ENCODE data around the gene ST3GAL4. TPM values are rescaled to one million over a fixed set of nuclear protein-coding genes. Genes with fewer than 3 reads are reported as not detected.

ST3GAL4 gene
- total and polyA plus RNA-seq, 10 of the 15 experiments (the other 5 are each of a cell fraction or from before 2014, with no cell fraction given), result 3.8 to 8.1 (median 6.5) TPM; not detected in 2

DNA sequence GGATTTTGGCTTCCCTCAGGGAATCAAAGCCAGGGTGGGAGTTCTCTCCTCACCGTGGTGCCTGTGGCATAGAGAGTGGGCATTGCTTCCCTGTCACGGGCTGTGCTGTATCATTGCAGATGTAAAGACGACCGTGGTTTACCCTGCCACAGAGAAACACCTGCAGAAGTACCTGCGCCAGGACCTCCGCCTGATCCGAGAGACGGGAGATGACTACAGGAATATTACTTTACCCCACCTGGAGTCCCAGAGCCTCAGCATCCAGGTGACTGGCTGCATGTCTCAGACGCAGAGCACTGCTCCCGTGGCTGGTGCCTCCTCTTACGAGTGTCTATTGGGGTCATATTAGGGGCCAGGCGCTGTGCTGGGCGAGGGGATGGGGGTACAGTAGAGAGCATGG is 24.2 kb upstream of the ST3GAL4 start:
- H2AFZ ChIP-seq (ENCODE audit: control insufficient read depth, low read depth, low read length), result no peak overlapping the region
- no peaks in the 10 kb centered on the region for H4K20me1 ChIP-seq (ENCODE audit: control insufficient read depth, insufficient read depth)
- FAIRE-seq, result no peak
- WGBS (ENCODE audit: insufficient coverage, insufficient replicate concordance, low lambda C conversion rate, missing lambda C conversion rate), result 96% methylated on average over 13 of the region's 13 CpGs
- RAD21 ChIA-PET (ENCODE audit: unreplicated experiment), result no interaction called here
- no peaks in the 10 kb centered on the region for H3K79me2 ChIP-seq (ENCODE audit: control insufficient read depth, insufficient read depth, low read length)
- CTCF ChIA-PET, result no interaction called here
- SMC1A ChIA-PET (ENCODE audit: uncharacterized antibody, unreplicated experiment), result no interaction called here
- H3K27ac ChIP-seq (ENCODE audit: control insufficient read depth, insufficient read depth), result no peak overlapping the region
- no peak overlapping the region for H3K4me3 ChIP-seq
- ATAC-seq, result no peak
- POLR2A ChIA-PET, result no interaction called here
- H3K27me3 ChIP-seq (replicated peaks in 1 of 2; ENCODE audit: control insufficient read depth in 2 of 2, insufficient read depth in 2 of 2, low read length in 1 of 2), result no peaks in the 10 kb centered on the region
- H3K4me1 ChIP-seq (ENCODE audit: control insufficient read depth, insufficient read depth, low read length), result no peaks in the 10 kb centered on the region; the same call in 1 of the 2 replicates
- H3K9me3 ChIP-seq (replicated peaks; ENCODE audit: control insufficient read depth, insufficient read depth, low read length), result no peaks in the 10 kb centered on the region
- TF ChIP-seq SRF (IDR thresholded peaks at IDR 0.05; ENCODE audit: low read depth in 2 of 2, low read length in 2 of 2) (no peak), NFYB (IDR thresholded peaks at IDR 0.05; ENCODE audit: insufficient read depth, low read depth, low read length) (no peak), HCFC1 (IDR thresholded peaks at IDR 0.05; ENCODE audit: low read length) (no peak), ZNF24 (IDR thresholded peaks at IDR 0.05) (no peak), BMI1 (IDR thresholded peaks at IDR 0.05; ENCODE audit: borderline replicate concordance) (no peak), EED (IDR thresholded peaks at IDR 0.05; ENCODE audit: low read depth) (no peak), MEF2A (IDR thresholded peaks at IDR 0.05; ENCODE audit: insufficient read depth, low read depth, low read length) (no peak), HDAC6 (IDR thresholded peaks at IDR 0.05; ENCODE audit: unreplicated experiment) (no peak), KLF5 (IDR thresholded peaks at IDR 0.05; ENCODE audit: partially characterized antibody) (no peak), MYB (IDR thresholded peaks at IDR 0.05; ENCODE audit: borderline replicate concordance, low read depth, low read length) (no peak), ESRRA (IDR thresholded peaks at IDR 0.05; ENCODE audit: low read length) (no peak), PAX8 (IDR thresholded peaks at IDR 0.05) (no peak), MLLT1 (IDR thresholded peaks at IDR 0.05) (no peak), NRF1 (conservative IDR thresholded peaks at IDR 0.05; ENCODE audit: low read depth, low read length) (no peak), SREBF2 (IDR thresholded peaks at IDR 0.05; ENCODE audit: low read length) (no peak), CHD1 (IDR thresholded peaks at IDR 0.05; ENCODE audit: low read depth, low read length) (no peak), BACH1 (IDR thresholded peaks at IDR 0.05; ENCODE audit: borderline replicate concordance) (no peak)
- TF ChIP-seq, protein P1, sequence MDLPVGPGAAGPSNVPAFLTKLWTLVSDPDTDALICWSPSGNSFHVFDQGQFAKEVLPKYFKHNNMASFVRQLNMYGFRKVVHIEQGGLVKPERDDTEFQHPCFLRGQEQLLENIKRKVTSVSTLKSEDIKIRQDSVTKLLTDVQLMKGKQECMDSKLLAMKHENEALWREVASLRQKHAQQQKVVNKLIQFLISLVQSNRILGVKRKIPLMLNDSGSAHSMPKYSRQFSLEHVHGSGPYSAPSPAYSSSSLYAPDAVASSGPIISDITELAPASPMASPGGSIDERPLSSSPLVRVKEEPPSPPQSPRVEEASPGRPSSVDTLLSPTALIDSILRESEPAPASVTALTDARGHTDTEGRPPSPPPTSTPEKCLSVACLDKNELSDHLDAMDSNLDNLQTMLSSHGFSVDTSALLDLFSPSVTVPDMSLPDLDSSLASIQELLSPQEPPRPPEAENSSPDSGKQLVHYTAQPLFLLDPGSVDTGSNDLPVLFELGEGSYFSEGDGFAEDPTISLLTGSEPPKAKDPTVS (IDR thresholded peaks at IDR 0.05; ENCODE audit: low read depth, low read length), result no peak
- TF ChIP-seq, protein P2, sequence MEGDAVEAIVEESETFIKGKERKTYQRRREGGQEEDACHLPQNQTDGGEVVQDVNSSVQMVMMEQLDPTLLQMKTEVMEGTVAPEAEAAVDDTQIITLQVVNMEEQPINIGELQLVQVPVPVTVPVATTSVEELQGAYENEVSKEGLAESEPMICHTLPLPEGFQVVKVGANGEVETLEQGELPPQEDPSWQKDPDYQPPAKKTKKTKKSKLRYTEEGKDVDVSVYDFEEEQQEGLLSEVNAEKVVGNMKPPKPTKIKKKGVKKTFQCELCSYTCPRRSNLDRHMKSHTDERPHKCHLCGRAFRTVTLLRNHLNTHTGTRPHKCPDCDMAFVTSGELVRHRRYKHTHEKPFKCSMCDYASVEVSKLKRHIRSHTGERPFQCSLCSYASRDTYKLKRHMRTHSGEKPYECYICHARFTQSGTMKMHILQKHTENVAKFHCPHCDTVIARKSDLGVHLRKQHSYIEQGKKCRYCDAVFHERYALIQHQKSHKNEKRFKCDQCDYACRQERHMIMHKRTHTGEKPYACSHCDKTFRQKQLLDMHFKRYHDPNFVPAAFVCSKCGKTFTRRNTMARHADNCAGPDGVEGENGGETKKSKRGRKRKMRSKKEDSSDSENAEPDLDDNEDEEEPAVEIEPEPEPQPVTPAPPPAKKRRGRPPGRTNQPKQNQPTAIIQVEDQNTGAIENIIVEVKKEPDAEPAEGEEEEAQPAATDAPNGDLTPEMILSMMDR (IDR thresholded peaks at IDR 0.05 in 2 of 3, conservative IDR thresholded peaks at IDR 0.05 in 1 of 3; ENCODE audit: control insufficient read depth in 2 of 3, extremely low read depth in 1 of 3, insufficient read depth in 1 of 3, low read depth in 3 of 3, low read length in 3 of 3), result no peak
- in situ Hi-C loops (cut with MboI), result no loop called here
- no peak overlapping the region for H3K9ac ChIP-seq (ENCODE audit: control insufficient read depth, insufficient read depth, low read length)
- H3K36me3 ChIP-seq (ENCODE audit: control insufficient read depth in 2 of 2, insufficient read depth in 2 of 2, low read length in 1 of 2), result peaks cover 22 to 29% of the 10 kb centered on the region in 2 experiments
- H3K4me2 ChIP-seq (ENCODE audit: control insufficient read depth, insufficient read depth), result no peak overlapping the region
- intact Hi-C loops (cut with micrococcal nuclease; ENCODE audit: unreplicated experiment), result no loop called here
- no peak for DNase-seq (ENCODE audit: low read depth, low spot score)
- BruUV-seq (replicated peaks), result no TSS peak

Data from GM12878 (cell line).